ENCODE measurements around the gene RECK.
A peak's percentile ranks its signal among the peaks of the same experiment; 100 is the strongest.
"Not testable (repeated sequence)": the region's sequence is repeated elsewhere in the genome, so short reads cannot be mapped to it uniquely, and the experiment has no call there.

RECK gene

GRCh38 chr9:36150574-36151315, 114.0 kb downstream of the RECK start:
- H3K9ac ChIP-seq (ENCODE audit: low read depth in 1 of 2, low read length in 2 of 2): no peak overlapping the region
- peaks cover 32 to 37% of the 10 kb centered on the region in 2 donors for H3K4me1 ChIP-seq (ENCODE audit: control insufficient read depth in 2 of 2, insufficient read depth in 2 of 2, low read length in 2 of 2)
- H3K27me3 ChIP-seq (ENCODE audit: control insufficient read depth in 2 of 2, insufficient read depth in 2 of 2, low read length in 2 of 2): no peaks in the 10 kb centered on the region
- H3K27ac ChIP-seq (ENCODE audit: low read depth in 2 of 2, low read length in 2 of 2): peak overlapping the region in 1 of 2 donors; percentile 80
- H3K36me3 ChIP-seq (ENCODE audit: control insufficient read depth in 2 of 2, insufficient read depth in 2 of 2, low read length in 2 of 2): peaks cover 11 to 18% of the 10 kb centered on the region in 2 donors
- H3K4me3 ChIP-seq (ENCODE audit: low read length in 2 of 2): no peak overlapping the region
- no peaks in the 10 kb centered on the region for H3K9me3 ChIP-seq (ENCODE audit: control insufficient read depth in 2 of 2, low read length in 2 of 2)

- H3K36me3 ChIP-seq (ENCODE audit: control insufficient read depth in 2 of 2, insufficient read depth in 2 of 2, low read length in 2 of 2): peaks cover 15 to 18% of the 10 kb centered on the region in 2 donors
- H3K4me1 ChIP-seq (ENCODE audit: control insufficient read depth in 2 of 2, insufficient read depth in 2 of 2, low read length in 2 of 2): peaks cover 32 to 37% of the 10 kb centered on the region in 2 donors
- H3K9ac ChIP-seq (ENCODE audit: low read depth in 1 of 2, low read length in 2 of 2): peak overlapping the region in 1 of 2 donors; percentile 38
- H3K27ac ChIP-seq (ENCODE audit: low read depth in 2 of 2, low read length in 2 of 2): peak overlapping the region; percentile 57 to 80
- no peaks in the 10 kb centered on the region for H3K9me3 ChIP-seq (ENCODE audit: control insufficient read depth in 2 of 2, low read length in 2 of 2)
- no peaks in the 10 kb centered on the region for H3K27me3 ChIP-seq (ENCODE audit: control insufficient read depth in 2 of 2, insufficient read depth in 2 of 2, low read length in 2 of 2)
- peak overlapping the region in 1 of 2 donors; percentile 23 for H3K4me3 ChIP-seq (ENCODE audit: low read length in 2 of 2)
Observed at GRCh38 chr9:36151316-36152210, 114.8 kb downstream of the RECK start.

GRCh38 chr9:36152741-36153438, 116.2 kb downstream of the RECK start:
- no peaks in the 10 kb centered on the region for H3K27me3 ChIP-seq (ENCODE audit: control insufficient read depth in 2 of 2, insufficient read depth in 2 of 2, low read length in 2 of 2)
- no peak overlapping the region for H3K9ac ChIP-seq (ENCODE audit: low read depth in 1 of 2, low read length in 2 of 2)
- peaks cover 29 to 35% of the 10 kb centered on the region in 2 donors for H3K4me1 ChIP-seq (ENCODE audit: control insufficient read depth in 2 of 2, insufficient read depth in 2 of 2, low read length in 2 of 2)
- no peaks in the 10 kb centered on the region for H3K9me3 ChIP-seq (ENCODE audit: control insufficient read depth in 2 of 2, low read length in 2 of 2)
- peaks cover 17 to 18% of the 10 kb centered on the region in 2 donors for H3K36me3 ChIP-seq (ENCODE audit: control insufficient read depth in 2 of 2, insufficient read depth in 2 of 2, low read length in 2 of 2)
- H3K27ac ChIP-seq (ENCODE audit: low read depth in 2 of 2, low read length in 2 of 2): peak overlapping the region in 1 of 2 donors; percentile 5
- no peak overlapping the region for H3K4me3 ChIP-seq (ENCODE audit: low read length in 2 of 2)

GRCh38 chr9:36153746-36154145, 117.0 kb downstream of the RECK start:
- Histone ChIP-seq H3K9ac (ENCODE audit: low read depth in 1 of 2, low read length in 2 of 2) (no peak overlapping the region), H3K4me1 (ENCODE audit: control insufficient read depth in 2 of 2, insufficient read depth in 2 of 2, low read length in 2 of 2) (peaks cover 25 to 29% of the 10 kb centered on the region in 2 donors), H3K4me3 (ENCODE audit: low read length in 2 of 2) (no peak overlapping the region), H3K9me3 (ENCODE audit: control insufficient read depth in 2 of 2, low read length in 2 of 2) (no peaks in the 10 kb centered on the region), H3K27me3 (ENCODE audit: control insufficient read depth in 2 of 2, insufficient read depth in 2 of 2, low read length in 2 of 2) (no peaks in the 10 kb centered on the region), H3K27ac (ENCODE audit: low read depth in 2 of 2, low read length in 2 of 2) (no peak overlapping the region), H3K36me3 (ENCODE audit: control insufficient read depth in 2 of 2, insufficient read depth in 2 of 2, low read length in 2 of 2) (peaks cover 17 to 18% of the 10 kb centered on the region in 2 donors)

- H3K4me3 ChIP-seq (ENCODE audit: low read length in 2 of 2): no peak overlapping the region
- no peaks in the 10 kb centered on the region for H3K27me3 ChIP-seq (ENCODE audit: control insufficient read depth in 2 of 2, insufficient read depth in 2 of 2, low read length in 2 of 2)
- no peaks in the 10 kb centered on the region for H3K9me3 ChIP-seq (ENCODE audit: control insufficient read depth in 2 of 2, low read length in 2 of 2)
- peak overlapping the region; percentile 45 to 75 for H3K27ac ChIP-seq (ENCODE audit: low read depth in 2 of 2, low read length in 2 of 2)
- peaks cover 20 to 22% of the 10 kb centered on the region in 2 donors for H3K4me1 ChIP-seq (ENCODE audit: control insufficient read depth in 2 of 2, insufficient read depth in 2 of 2, low read length in 2 of 2)
- H3K36me3 ChIP-seq (ENCODE audit: control insufficient read depth in 2 of 2, insufficient read depth in 2 of 2, low read length in 2 of 2): peaks cover 15 to 17% of the 10 kb centered on the region in 2 donors
- no peak overlapping the region for H3K9ac ChIP-seq (ENCODE audit: low read depth in 1 of 2, low read length in 2 of 2)
Observed at GRCh38 chr9:36154331-36154952, 117.7 kb downstream of the RECK start.

- no peak overlapping the region for H3K9ac ChIP-seq (ENCODE audit: low read depth in 1 of 2, low read length in 2 of 2)
- no peak overlapping the region for H3K27ac ChIP-seq (ENCODE audit: low read depth in 2 of 2, low read length in 2 of 2)
- peaks cover 5 to 10% of the 10 kb centered on the region in 2 donors for H3K36me3 ChIP-seq (ENCODE audit: control insufficient read depth in 2 of 2, insufficient read depth in 2 of 2, low read length in 2 of 2)
- no peaks in the 10 kb centered on the region for H3K27me3 ChIP-seq (ENCODE audit: control insufficient read depth in 2 of 2, insufficient read depth in 2 of 2, low read length in 2 of 2)
- H3K4me3 ChIP-seq (ENCODE audit: low read length in 2 of 2): no peak overlapping the region
- no peaks in the 10 kb centered on the region for H3K9me3 ChIP-seq (ENCODE audit: control insufficient read depth in 2 of 2, low read length in 2 of 2)
- H3K4me1 ChIP-seq (ENCODE audit: control insufficient read depth in 2 of 2, insufficient read depth in 2 of 2, low read length in 2 of 2): peaks cover 12 to 13% of the 10 kb centered on the region in 2 donors
Observed at GRCh38 chr9:36156116-36156515, 119.4 kb downstream of the RECK start.

- Histone ChIP-seq H3K4me3 (ENCODE audit: low read length in 2 of 2) (no peak overlapping the region), H3K36me3 (ENCODE audit: control insufficient read depth in 2 of 2, insufficient read depth in 2 of 2, low read length in 2 of 2) (peaks cover 7 to 10% of the 10 kb centered on the region in 2 donors), H3K4me1 (ENCODE audit: control insufficient read depth in 2 of 2, insufficient read depth in 2 of 2, low read length in 2 of 2) (peaks cover 6 to 8% of the 10 kb centered on the region in 2 donors), H3K27me3 (ENCODE audit: control insufficient read depth in 2 of 2, insufficient read depth in 2 of 2, low read length in 2 of 2) (no peaks in the 10 kb centered on the region), H3K27ac (ENCODE audit: low read depth in 2 of 2, low read length in 2 of 2) (peak overlapping the region; percentile 2 to 45), H3K9me3 (ENCODE audit: control insufficient read depth in 2 of 2, low read length in 2 of 2) (no peaks in the 10 kb centered on the region), H3K9ac (ENCODE audit: low read depth in 1 of 2, low read length in 2 of 2) (no peak overlapping the region)
Observed at GRCh38 chr9:36158122-36158521, 121.4 kb downstream of the RECK start.

GRCh38 chr9:36158917-36159316, 122.2 kb downstream of the RECK start:
- no peaks in the 10 kb centered on the region for H3K27me3 ChIP-seq (ENCODE audit: control insufficient read depth in 2 of 2, insufficient read depth in 2 of 2, low read length in 2 of 2)
- H3K36me3 ChIP-seq (ENCODE audit: control insufficient read depth in 2 of 2, insufficient read depth in 2 of 2, low read length in 2 of 2): peaks cover 7 to 10% of the 10 kb centered on the region in 2 donors
- H3K9me3 ChIP-seq (ENCODE audit: control insufficient read depth in 2 of 2, low read length in 2 of 2): no peaks in the 10 kb centered on the region
- H3K4me1 ChIP-seq (ENCODE audit: control insufficient read depth in 2 of 2, insufficient read depth in 2 of 2, low read length in 2 of 2): peaks cover 6% of the 10 kb centered on the region in 2 donors
- peak overlapping the region; percentile 20 to 45 for H3K27ac ChIP-seq (ENCODE audit: low read depth in 2 of 2, low read length in 2 of 2)
- H3K4me3 ChIP-seq (ENCODE audit: low read length in 2 of 2): no peak overlapping the region
- H3K9ac ChIP-seq (ENCODE audit: low read depth in 1 of 2, low read length in 2 of 2): no peak overlapping the region

- H3K27ac ChIP-seq (ENCODE audit: low read depth in 2 of 2, low read length in 2 of 2); H3K4me3 ChIP-seq (ENCODE audit: low read length in 2 of 2); H3K9me3 ChIP-seq (ENCODE audit: control insufficient read depth in 2 of 2, low read length in 2 of 2); H3K4me1 ChIP-seq (ENCODE audit: control insufficient read depth in 2 of 2, insufficient read depth in 2 of 2, low read length in 2 of 2); H3K27me3 ChIP-seq (ENCODE audit: control insufficient read depth in 2 of 2, insufficient read depth in 2 of 2, low read length in 2 of 2); H3K9ac ChIP-seq (ENCODE audit: low read depth in 1 of 2, low read length in 2 of 2): not testable (repeated sequence)
- H3K36me3 ChIP-seq (ENCODE audit: control insufficient read depth in 2 of 2, insufficient read depth in 2 of 2, low read length in 2 of 2): peaks cover 7 to 10% of the 10 kb centered on the region in 2 donors
Observed at GRCh38 chr9:36159509-36159908, 122.8 kb downstream of the RECK start.
